NCI-H226 (cell line): ENCODE measurements around the gene DGUOK.

ENCODE experiments used
- DNase-seq: peaks from one replicate; pipeline ENCODE4 v3.0.0-alpha.2; 2015

DGUOK gene

DNA sequence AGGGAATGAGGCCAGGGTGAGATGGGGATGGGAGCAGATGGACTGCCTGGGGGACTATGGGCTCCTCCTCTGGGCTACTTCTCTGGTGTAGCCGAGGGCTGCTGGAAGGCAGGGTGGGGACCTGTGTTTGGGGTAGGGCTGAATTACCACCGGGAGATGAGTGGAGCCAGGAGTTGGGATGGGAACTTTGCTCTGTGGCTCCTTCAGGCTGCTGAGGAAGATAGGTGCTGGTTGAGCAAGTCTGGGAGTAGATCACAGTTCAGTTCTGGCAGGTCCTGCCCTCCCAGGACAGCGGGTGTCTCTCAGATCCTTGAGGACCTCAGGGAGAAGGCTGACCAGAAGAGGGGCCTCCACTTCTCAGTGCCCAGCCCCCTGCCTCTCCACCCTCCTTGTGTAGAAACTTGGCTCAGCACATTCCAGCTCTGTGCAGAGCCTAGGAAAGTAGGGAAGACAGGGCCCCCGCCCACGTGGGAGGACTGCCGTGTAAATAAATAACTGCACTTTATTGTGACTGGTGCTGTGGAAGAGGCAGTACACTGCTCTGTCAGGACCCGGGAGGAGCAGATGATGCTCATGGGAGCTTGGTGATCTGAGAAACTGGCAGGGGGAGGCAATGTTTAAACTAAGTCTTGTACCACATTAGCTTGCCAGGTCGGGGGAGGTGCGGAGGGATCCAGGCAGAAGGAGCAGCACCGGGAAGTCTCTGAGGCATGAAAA is 73.4 kb downstream of the DGUOK start:
- DNase-seq: peak; percentile 47

GRCh38 chr2:74000666-74001065 is 74.0 kb downstream of the DGUOK start:
- DNase-seq: no peak

DNA sequence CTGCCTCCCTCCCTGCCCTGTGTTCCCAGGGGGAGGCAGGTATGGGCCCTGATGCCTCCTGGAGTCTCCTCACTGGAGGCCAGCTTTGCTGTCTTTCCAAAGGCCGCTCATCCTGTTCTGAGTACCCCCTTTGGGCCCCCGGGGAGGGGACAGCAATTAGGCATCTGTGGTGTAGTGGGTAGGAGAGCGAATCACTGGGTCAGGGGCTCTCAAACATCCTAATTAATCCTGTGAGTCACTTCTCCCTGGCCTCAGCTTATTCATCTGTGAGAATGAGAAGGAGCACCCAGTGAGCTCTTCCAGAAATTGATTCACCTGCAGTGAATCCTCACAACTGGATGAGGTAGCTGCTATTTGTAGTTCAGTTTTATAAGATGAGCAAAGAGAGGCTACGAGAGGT is 74.4 kb downstream of the DGUOK start:
- no peak for DNase-seq

GRCh38 chr2:74001781-74002504 is 75.3 kb downstream of the DGUOK start:
- no peak for DNase-seq

DNA sequence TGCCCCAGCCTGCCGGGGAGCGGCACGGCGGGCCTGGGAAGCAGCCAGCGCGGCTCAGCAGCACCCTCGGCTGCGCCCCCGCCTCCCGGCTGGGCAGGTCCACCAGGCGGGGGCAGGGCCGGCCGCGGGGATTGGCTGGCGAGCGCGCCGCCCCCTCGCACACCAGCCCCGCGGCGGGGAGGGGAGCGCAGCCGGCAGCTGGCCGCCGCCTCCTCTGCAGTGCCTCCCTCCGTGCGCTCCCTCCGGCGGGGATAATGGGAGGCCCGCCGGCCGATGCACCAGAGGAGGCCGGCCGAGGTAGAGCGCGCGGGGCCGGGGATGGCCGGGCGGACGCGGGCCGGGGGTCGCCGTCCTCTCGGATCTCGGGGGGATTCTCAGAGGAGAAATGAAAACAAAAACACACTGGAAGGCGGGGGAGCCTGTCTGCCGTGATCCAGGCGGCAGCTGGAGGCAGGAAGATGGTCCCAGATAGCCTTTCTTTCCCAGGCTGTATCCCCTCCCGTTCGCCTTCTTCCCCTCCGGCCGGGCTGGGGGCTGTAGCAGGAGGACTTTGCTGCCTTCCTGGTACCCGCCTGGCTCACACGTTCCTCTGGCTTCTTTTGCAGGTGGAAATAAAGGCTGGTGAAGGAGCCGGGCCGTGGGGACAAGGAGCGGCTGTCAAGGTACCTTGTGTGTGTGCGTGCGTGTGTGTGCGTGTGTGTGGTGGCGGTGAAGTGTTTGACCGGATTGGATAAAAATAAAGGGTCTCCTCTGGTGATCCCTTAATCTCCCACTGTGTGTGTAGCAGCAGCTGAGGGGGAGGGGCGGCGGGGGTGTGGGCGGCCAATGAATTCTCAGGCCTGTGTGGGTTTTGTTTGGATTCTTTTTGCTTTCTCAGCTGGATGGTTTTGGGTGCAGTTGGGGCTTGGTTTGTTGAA is 76.1 kb downstream of the DGUOK start:
- peak; percentile 87 for DNase-seq

GRCh38 chr2:74003494-74004211 is 77.0 kb downstream of the DGUOK start:
- DNase-seq: peak; percentile 64

GRCh38 chr2:74004212-74005182 is 77.8 kb downstream of the DGUOK start:
- DNase-seq: no peak

DNA sequence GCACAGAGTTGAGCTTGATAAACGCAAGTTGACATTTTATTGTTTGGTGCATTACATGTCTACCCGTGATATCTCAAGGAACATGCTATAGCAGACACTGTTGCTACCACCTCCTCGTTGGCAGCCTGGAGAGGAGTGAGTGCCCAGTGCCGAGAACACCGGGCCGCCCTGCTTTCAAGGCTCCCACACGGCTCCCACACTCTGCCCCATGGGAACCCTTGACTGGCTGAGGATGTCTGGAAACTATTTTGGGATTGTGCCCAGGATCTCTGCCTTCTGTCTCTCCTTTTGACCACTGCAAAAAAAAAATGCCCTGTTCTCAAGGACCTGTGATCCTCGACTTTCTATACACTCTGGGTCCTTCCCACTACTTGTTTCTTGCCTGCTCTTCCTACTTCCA is 79.1 kb downstream of the DGUOK start:
- no peak for DNase-seq

DNA sequence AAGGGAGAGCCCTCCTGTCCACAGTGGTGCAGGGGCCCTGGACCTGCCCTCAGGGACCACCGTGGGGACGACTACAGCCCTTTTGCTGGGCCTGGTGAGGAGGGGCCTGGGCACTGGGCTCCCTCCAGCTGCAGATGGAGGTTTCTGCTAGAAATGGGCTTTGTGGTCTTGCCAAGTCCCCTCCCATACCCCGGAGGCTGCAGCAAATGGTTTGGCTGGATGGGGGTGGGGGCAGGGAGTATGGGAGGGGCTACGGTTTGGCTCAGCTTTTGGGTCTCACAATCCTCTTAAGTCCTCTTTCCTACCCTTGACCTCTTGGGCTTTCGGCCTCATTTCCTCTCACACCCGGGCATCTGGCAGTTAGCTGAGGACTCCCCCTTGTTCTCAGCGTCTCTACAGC is 79.8 kb downstream of the DGUOK start:
- DNase-seq: no peak

GRCh38 chr2:74007121-74007520 is 80.4 kb downstream of the DGUOK start:
- DNase-seq: no peak

- no peak for DNase-seq
These were observed 81.0 kb downstream of the DGUOK start for GRCh38 chr2:74007711-74008110.
